ENCODE measurements around the gene MXD1. TPM values are rescaled to one million over a fixed set of nuclear protein-coding genes. Genes with fewer than 3 reads are reported as not detected.

MXD1 gene
- total RNA-seq, 1 donor from 2014 or later, result 3.3 TPM

DNA sequence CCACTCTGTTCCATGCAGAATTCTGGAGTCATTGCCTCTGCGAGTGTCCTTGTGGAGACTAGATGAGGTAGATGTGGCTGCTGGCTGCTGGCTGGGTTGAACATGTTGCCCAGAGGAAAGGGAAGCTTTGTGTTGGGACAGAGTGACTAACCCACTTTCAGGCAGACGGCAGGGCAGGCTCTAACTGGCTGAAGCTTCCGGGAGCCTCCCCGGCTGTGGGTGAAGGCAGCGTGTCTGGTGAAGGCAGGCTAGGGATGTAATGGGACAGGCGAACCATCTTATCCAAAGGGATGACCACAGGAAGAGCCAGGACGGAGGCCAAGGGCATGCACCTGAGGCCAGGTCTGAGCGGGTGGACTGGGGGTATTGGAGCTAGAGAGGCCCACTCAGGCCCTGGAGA lies 30.5 kb downstream of the MXD1 start:
- Mint-ChIP-seq H3K27ac (ENCODE audit: unreplicated experiment) (no peak overlapping the region), H3K4me1 (ENCODE audit: unreplicated experiment) (peaks cover 6% of the 10 kb centered on the region), H3K9me3 (ENCODE audit: unreplicated experiment) (no peaks in the 10 kb centered on the region), H3K4me3 (ENCODE audit: unreplicated experiment) (no peak overlapping the region), H3K27me3 (ENCODE audit: unreplicated experiment) (peaks cover 5% of the 10 kb centered on the region), H3K36me3 (ENCODE audit: low read depth, unreplicated experiment) (peaks cover 4% of the 10 kb centered on the region)
- no peak for DNase-seq (ENCODE audit: low spot score)
- TF ChIP-seq, protein P1, sequence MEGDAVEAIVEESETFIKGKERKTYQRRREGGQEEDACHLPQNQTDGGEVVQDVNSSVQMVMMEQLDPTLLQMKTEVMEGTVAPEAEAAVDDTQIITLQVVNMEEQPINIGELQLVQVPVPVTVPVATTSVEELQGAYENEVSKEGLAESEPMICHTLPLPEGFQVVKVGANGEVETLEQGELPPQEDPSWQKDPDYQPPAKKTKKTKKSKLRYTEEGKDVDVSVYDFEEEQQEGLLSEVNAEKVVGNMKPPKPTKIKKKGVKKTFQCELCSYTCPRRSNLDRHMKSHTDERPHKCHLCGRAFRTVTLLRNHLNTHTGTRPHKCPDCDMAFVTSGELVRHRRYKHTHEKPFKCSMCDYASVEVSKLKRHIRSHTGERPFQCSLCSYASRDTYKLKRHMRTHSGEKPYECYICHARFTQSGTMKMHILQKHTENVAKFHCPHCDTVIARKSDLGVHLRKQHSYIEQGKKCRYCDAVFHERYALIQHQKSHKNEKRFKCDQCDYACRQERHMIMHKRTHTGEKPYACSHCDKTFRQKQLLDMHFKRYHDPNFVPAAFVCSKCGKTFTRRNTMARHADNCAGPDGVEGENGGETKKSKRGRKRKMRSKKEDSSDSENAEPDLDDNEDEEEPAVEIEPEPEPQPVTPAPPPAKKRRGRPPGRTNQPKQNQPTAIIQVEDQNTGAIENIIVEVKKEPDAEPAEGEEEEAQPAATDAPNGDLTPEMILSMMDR (IDR thresholded peaks at IDR 0.05; ENCODE audit: unreplicated experiment), result no peak

DNA sequence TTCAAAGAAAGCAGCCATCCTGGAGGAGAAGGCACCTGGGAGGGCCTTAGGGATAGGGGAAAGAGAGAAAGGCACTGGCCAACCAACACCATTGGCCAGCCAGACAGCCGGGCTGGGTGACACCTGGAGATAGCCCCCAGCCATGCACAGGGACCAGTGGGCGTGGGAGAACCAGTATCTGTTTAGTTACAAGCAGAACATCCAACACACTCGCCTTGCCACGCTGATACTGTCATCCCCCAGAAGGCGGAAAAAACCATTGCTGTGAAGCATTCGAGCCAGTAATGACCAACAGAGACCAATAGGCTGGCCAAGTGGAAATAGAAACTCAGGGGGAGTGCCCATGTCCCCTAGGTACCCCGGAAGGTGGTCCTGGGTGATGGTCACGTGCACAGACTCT lies 31.0 kb downstream of the MXD1 start:
- TF ChIP-seq, protein P1 (IDR thresholded peaks at IDR 0.05; ENCODE audit: unreplicated experiment), result no peak
- H3K9me3 Mint-ChIP-seq (ENCODE audit: unreplicated experiment), result no peaks in the 10 kb centered on the region
- no peak overlapping the region for H3K4me3 Mint-ChIP-seq (ENCODE audit: unreplicated experiment)
- no peak overlapping the region for H3K27ac Mint-ChIP-seq (ENCODE audit: unreplicated experiment)
- peaks cover 4% of the 10 kb centered on the region for H3K36me3 Mint-ChIP-seq (ENCODE audit: low read depth, unreplicated experiment)
- H3K27me3 Mint-ChIP-seq (ENCODE audit: unreplicated experiment), result peaks cover 5% of the 10 kb centered on the region
- DNase-seq (ENCODE audit: low spot score), result no peak
- H3K4me1 Mint-ChIP-seq (ENCODE audit: unreplicated experiment), result peaks cover 6% of the 10 kb centered on the region

DNA sequence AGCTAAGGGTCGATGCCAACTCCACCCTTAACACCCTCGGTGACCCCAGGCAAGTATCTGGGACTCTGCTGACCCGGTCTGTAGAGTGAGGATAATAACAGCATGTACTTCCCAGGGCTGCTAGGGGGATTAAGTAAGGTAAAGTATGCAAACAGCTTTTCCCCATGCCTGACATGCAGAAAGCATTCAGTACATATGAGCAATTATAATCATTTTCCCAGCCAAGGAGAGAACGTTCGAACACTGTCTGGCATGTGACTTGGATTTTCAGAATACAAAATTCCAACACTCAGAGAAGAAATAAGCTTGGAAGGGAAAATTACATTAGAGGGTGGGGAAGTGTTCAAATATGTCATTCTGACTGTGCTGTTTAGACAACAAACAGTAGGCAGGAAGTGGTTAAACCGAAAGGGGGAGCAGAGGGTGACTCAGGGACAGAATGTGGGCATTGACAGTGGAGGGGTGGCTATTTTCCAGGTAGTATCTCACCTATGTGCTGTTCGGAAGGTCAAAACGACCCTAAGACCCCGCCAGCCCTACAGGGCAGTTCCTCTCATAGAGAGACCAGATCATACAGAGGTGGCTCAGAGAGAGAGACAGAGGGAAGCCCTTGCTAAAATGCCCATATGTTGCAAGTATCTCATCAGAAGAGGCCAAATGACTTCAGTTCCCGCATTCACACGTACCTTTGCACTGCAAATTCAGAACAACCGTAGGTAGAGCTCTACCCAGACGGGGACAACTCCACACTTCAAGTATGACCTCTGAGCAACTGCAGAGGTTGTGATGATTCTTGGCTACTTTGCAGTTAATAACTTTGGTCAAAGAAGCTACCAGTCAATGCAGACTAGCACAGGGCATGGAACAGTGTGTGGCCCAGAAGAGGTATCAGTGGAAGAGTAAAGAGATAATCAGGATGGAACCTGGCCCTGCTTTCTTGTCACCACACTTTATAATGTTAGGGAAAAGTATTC lies 31.7 kb downstream of the MXD1 start:
- peaks cover 6% of the 10 kb centered on the region for H3K4me1 Mint-ChIP-seq (ENCODE audit: unreplicated experiment)
- no peak overlapping the region for H3K27ac Mint-ChIP-seq (ENCODE audit: unreplicated experiment)

DNA sequence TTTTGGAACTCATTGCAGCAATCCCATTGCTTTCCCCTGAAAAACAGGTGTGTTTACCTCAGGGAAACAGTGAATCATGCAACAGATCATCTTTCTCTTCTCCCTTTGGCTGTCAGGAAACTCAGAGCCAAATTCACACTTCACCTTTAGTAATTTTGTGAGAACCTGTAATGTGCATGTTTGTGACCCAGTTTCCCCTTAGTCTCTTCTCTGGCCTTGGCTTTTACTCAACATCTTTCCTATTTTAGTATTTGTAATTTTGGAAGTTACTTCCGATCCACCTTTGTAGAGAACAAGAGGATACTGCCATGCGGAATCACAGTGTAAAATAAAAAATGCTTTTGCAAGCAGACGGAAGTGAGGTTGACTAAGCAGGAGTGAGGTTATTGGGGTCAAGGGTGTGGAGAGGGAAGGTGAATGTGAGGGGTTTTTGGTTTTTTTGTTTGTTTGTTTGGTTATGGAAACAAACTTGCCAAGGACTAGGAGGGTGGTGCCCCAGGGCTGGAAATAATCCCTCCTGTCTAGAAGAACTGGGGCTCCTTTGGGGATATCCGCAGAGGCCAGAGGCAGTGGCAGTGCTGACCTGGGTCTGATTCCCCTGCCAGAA lies 32.5 kb downstream of the MXD1 start:
- DNase-seq (ENCODE audit: low spot score), result no peak
- H3K4me1 Mint-ChIP-seq (ENCODE audit: unreplicated experiment), result peaks cover 6% of the 10 kb centered on the region
- peaks cover 7% of the 10 kb centered on the region for H3K27me3 Mint-ChIP-seq (ENCODE audit: unreplicated experiment)
- no peaks in the 10 kb centered on the region for H3K9me3 Mint-ChIP-seq (ENCODE audit: unreplicated experiment)
- peaks cover 4% of the 10 kb centered on the region for H3K36me3 Mint-ChIP-seq (ENCODE audit: low read depth, unreplicated experiment)
- H3K4me3 Mint-ChIP-seq (ENCODE audit: unreplicated experiment), result no peak overlapping the region
- TF ChIP-seq, protein P1 (IDR thresholded peaks at IDR 0.05; ENCODE audit: unreplicated experiment), result no peak
- no peak overlapping the region for H3K27ac Mint-ChIP-seq (ENCODE audit: unreplicated experiment)

More for the DNA sequence above, 31.7 kb downstream of the MXD1 start:
- Mint-ChIP-seq H3K27me3 (ENCODE audit: unreplicated experiment) (peaks cover 5% of the 10 kb centered on the region), H3K9me3 (ENCODE audit: unreplicated experiment) (no peaks in the 10 kb centered on the region), H3K36me3 (ENCODE audit: low read depth, unreplicated experiment) (peaks cover 4% of the 10 kb centered on the region), H3K4me3 (ENCODE audit: unreplicated experiment) (no peak overlapping the region)
- TF ChIP-seq, protein P1 (IDR thresholded peaks at IDR 0.05; ENCODE audit: unreplicated experiment), result no peak
- no peak for DNase-seq (ENCODE audit: low spot score)

Measured in endothelial cell (in vitro differentiated cells).